ENCODE measurements around the gene SST. TPM values are rescaled to one million over a fixed set of nuclear protein-coding genes. Genes with fewer than 3 reads are reported as not detected.

Gene SST
- total and polyA plus RNA-seq, 2 of the 4 experiments (the other 2 are of a cell fraction) = not detected

DNA sequence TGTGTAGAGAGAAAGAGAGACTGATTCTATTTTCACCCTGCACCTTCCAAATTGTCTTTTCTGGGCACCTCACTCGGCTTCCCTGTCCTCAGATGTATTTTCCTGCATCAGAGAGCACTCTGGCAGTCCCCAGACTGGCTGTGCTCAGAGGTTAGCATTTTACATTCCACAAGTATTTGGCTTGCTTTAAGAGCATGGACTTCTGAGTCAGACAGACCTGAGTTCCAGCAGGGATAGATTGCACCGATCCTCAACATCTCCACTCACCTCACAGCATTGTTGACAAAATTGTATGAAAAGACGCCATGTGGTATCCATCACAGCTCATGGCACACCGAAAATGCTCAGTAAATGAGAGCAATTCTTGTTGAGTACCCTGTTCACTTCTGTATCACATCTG, 45.6 kb downstream of the SST start:
- H3K18ac ChIP-seq (ENCODE audit: low read depth, low read length) = no peak overlapping the region
- in situ Hi-C loops (cut with MboI; ENCODE audit: low sequenced_read_pairs) = no loop called here
- intact Hi-C loops (cut with micrococcal nuclease) = no loop called here
- H2AK9ac ChIP-seq (replicated peaks; ENCODE audit: low read depth, low read length, poor library complexity) = no peak overlapping the region
- dilution Hi-C loops (cut with HindIII; ENCODE audit: low sequenced_read_pairs, unreplicated experiment) = no loop called here
- H3K4ac ChIP-seq (ENCODE audit: low read depth, low read length) = no peak overlapping the region
- TF ChIP-seq SMC3 (IDR thresholded peaks at IDR 0.05; ENCODE audit: low read depth, low read length) (no peak), POLR2A (IDR thresholded peaks at IDR 0.05; ENCODE audit: low read depth, low read length) (no peak), BHLHE40 (IDR thresholded peaks at IDR 0.05; ENCODE audit: low read depth, low read length) (no peak), RCOR1 (IDR thresholded peaks at IDR 0.05; ENCODE audit: insufficient replicate concordance, low read length) (no peak), MAZ (IDR thresholded peaks at IDR 0.05; ENCODE audit: borderline replicate concordance, low read depth, low read length) (no peak), CEBPB (IDR thresholded peaks at IDR 0.05; ENCODE audit: low read depth, low read length) (no peak), FOS (IDR thresholded peaks at IDR 0.05; ENCODE audit: low read depth, low read length) (no peak), RFX5 (IDR thresholded peaks at IDR 0.05; ENCODE audit: low read depth, low read length) (no peak), MAFK (IDR thresholded peaks at IDR 0.05; ENCODE audit: low read depth, low read length) (no peak), CHD1 (IDR thresholded peaks at IDR 0.05; ENCODE audit: low read depth, low read length) (no peak), NFE2L2 (IDR thresholded peaks at IDR 0.05; ENCODE audit: low read depth, low read length) (no peak), MXI1 (IDR thresholded peaks at IDR 0.05; ENCODE audit: borderline replicate concordance, low read depth, low read length) (no peak), RAD21 (IDR thresholded peaks at IDR 0.05; ENCODE audit: low read length) (no peak)
- TF ChIP-seq, protein P1, sequence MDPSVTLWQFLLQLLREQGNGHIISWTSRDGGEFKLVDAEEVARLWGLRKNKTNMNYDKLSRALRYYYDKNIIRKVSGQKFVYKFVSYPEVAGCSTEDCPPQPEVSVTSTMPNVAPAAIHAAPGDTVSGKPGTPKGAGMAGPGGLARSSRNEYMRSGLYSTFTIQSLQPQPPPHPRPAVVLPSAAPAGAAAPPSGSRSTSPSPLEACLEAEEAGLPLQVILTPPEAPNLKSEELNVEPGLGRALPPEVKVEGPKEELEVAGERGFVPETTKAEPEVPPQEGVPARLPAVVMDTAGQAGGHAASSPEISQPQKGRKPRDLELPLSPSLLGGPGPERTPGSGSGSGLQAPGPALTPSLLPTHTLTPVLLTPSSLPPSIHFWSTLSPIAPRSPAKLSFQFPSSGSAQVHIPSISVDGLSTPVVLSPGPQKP (IDR thresholded peaks at IDR 0.05; ENCODE audit: borderline replicate concordance, low read depth, low read length) = no peak
- TF ChIP-seq, protein P2, sequence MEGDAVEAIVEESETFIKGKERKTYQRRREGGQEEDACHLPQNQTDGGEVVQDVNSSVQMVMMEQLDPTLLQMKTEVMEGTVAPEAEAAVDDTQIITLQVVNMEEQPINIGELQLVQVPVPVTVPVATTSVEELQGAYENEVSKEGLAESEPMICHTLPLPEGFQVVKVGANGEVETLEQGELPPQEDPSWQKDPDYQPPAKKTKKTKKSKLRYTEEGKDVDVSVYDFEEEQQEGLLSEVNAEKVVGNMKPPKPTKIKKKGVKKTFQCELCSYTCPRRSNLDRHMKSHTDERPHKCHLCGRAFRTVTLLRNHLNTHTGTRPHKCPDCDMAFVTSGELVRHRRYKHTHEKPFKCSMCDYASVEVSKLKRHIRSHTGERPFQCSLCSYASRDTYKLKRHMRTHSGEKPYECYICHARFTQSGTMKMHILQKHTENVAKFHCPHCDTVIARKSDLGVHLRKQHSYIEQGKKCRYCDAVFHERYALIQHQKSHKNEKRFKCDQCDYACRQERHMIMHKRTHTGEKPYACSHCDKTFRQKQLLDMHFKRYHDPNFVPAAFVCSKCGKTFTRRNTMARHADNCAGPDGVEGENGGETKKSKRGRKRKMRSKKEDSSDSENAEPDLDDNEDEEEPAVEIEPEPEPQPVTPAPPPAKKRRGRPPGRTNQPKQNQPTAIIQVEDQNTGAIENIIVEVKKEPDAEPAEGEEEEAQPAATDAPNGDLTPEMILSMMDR (conservative IDR thresholded peaks at IDR 0.05; ENCODE audit: low read depth, low read length) = no peak
- TF ChIP-seq, protein P3, sequence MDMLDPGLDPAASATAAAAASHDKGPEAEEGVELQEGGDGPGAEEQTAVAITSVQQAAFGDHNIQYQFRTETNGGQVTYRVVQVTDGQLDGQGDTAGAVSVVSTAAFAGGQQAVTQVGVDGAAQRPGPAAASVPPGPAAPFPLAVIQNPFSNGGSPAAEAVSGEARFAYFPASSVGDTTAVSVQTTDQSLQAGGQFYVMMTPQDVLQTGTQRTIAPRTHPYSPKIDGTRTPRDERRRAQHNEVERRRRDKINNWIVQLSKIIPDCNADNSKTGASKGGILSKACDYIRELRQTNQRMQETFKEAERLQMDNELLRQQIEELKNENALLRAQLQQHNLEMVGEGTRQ (IDR thresholded peaks at IDR 0.05; ENCODE audit: low read depth, low read length) = no peak
- H3K4me3 ChIP-seq (ENCODE audit: insufficient read depth, low read depth, low read length) = no peak overlapping the region
- peaks cover 1% of the 10 kb centered on the region; the same call in 1 of the 2 replicates for H3K4me1 ChIP-seq (ENCODE audit: control insufficient read depth, insufficient read depth, low read length)
- no peak overlapping the region for H3K23ac ChIP-seq (ENCODE audit: low read depth, low read length)
- H3K27me3 ChIP-seq (ENCODE audit: control insufficient read depth, insufficient read depth, low read length) = peaks cover 16% of the 10 kb centered on the region
- H3K79me1 ChIP-seq (ENCODE audit: low read depth in 1 of 2, low read length in 2 of 2) = no peaks in the 10 kb centered on the region
- no peak overlapping the region for H2AFZ ChIP-seq (replicated peaks; ENCODE audit: low read length, poor library complexity)
- no peak overlapping the region for H3K14ac ChIP-seq (replicated peaks; ENCODE audit: low read depth, low read length)
- H3K36me3 ChIP-seq (ENCODE audit: control insufficient read depth, insufficient read depth, low read length) = no peaks in the 10 kb centered on the region
- no peak overlapping the region for H2BK120ac ChIP-seq (ENCODE audit: low read depth, low read length)
- no peak overlapping the region for H2BK5ac ChIP-seq (ENCODE audit: low read depth, low read length, poor library complexity, severe bottlenecking)
- ChIA-PET CTCF (interaction anchor here (1.0 kb wide), 1 partner anchor 305 kb away, joined by 3 read pairs; no protein-coding TSS in a partner anchor), POLR2A (ENCODE audit: unreplicated experiment) (no interaction called here)
- H3K9ac ChIP-seq (ENCODE audit: low read depth, low read length) = no peak overlapping the region
- H3K4me2 ChIP-seq (ENCODE audit: low read depth, low read length) = no peak overlapping the region
- no peak overlapping the region for H3K27ac ChIP-seq (ENCODE audit: insufficient read depth, low read length)
- H4K91ac ChIP-seq (ENCODE audit: insufficient read depth, low read depth, low read length) = no peak overlapping the region
- no peaks in the 10 kb centered on the region for H3K9me1 ChIP-seq (ENCODE audit: insufficient read depth, low read length)
- WGBS, 2 experiments (ENCODE audit: extremely low coverage in 2 of 2, insufficient read length in 1 of 2) = no CpG with 5 or more reads among the region's 4 CpGs
- BruUV-seq (replicated peaks) = no TSS peak
- H2BK15ac ChIP-seq (ENCODE audit: low read depth, low read length) = no peak overlapping the region
- H4K8ac ChIP-seq (ENCODE audit: low read depth in 2 of 2, low read length in 2 of 2) = no peak overlapping the region
- H2AK5ac ChIP-seq (ENCODE audit: low read depth, low read length) = no peak overlapping the region
- no peaks in the 10 kb centered on the region for H4K20me1 ChIP-seq (ENCODE audit: insufficient read depth, low read length)
- ATAC-seq (ENCODE audit: low read depth) (no peak), DNase-seq (no peak)
- no peaks in the 10 kb centered on the region for H3K9me3 ChIP-seq (ENCODE audit: control insufficient read depth, insufficient read depth, low read length)
- H3K56ac ChIP-seq (ENCODE audit: extremely low read depth, insufficient read depth, low read length) = no peak overlapping the region
- H4K5ac ChIP-seq (ENCODE audit: low read depth, low read length) = no peak overlapping the region
- H2BK20ac ChIP-seq (ENCODE audit: low read depth, low read length) = no peak overlapping the region

Measured in IMR-90 (cell line).